ENCODE data around the gene SMARCA4.

DNA sequence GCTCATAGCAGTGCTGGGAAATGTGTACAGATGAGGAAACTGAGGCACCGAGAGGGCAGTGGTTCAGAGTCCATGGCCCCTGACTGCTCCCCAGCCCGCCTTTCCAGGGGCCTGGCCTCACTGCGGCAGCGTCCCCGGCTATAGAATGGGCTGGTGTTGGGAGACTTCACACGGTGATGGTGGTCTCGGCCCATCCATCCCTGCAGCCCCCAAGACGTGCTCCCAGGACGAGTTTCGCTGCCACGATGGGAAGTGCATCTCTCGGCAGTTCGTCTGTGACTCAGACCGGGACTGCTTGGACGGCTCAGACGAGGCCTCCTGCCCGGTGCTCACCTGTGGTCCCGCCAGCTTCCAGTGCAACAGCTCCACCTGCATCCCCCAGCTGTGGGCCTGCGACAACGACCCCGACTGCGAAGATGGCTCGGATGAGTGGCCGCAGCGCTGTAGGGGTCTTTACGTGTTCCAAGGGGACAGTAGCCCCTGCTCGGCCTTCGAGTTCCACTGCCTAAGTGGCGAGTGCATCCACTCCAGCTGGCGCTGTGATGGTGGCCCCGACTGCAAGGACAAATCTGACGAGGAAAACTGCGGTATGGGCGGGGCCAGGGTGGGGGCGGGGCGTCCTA is 144.3 kb downstream of the SMARCA4 start:
- TF ChIP-seq, protein P1, sequence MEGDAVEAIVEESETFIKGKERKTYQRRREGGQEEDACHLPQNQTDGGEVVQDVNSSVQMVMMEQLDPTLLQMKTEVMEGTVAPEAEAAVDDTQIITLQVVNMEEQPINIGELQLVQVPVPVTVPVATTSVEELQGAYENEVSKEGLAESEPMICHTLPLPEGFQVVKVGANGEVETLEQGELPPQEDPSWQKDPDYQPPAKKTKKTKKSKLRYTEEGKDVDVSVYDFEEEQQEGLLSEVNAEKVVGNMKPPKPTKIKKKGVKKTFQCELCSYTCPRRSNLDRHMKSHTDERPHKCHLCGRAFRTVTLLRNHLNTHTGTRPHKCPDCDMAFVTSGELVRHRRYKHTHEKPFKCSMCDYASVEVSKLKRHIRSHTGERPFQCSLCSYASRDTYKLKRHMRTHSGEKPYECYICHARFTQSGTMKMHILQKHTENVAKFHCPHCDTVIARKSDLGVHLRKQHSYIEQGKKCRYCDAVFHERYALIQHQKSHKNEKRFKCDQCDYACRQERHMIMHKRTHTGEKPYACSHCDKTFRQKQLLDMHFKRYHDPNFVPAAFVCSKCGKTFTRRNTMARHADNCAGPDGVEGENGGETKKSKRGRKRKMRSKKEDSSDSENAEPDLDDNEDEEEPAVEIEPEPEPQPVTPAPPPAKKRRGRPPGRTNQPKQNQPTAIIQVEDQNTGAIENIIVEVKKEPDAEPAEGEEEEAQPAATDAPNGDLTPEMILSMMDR (IDR thresholded peaks at IDR 0.05): no peak
- no peak for TF ChIP-seq POLR2A (IDR thresholded peaks at IDR 0.05)
